GM19397 (cell line): ENCODE measurements around the gene NELFA.

Experiments
- ATAC-seq: cut with Tn5 transposase; IDR thresholded peaks from one replicate; pipeline ENCODE4 v1.9.1; 2021; ENCODE audit warnings: mild to moderate bottlenecking, moderate library complexity; ENCODE audit not compliant: unreplicated experiment

Gene NELFA

DNA sequence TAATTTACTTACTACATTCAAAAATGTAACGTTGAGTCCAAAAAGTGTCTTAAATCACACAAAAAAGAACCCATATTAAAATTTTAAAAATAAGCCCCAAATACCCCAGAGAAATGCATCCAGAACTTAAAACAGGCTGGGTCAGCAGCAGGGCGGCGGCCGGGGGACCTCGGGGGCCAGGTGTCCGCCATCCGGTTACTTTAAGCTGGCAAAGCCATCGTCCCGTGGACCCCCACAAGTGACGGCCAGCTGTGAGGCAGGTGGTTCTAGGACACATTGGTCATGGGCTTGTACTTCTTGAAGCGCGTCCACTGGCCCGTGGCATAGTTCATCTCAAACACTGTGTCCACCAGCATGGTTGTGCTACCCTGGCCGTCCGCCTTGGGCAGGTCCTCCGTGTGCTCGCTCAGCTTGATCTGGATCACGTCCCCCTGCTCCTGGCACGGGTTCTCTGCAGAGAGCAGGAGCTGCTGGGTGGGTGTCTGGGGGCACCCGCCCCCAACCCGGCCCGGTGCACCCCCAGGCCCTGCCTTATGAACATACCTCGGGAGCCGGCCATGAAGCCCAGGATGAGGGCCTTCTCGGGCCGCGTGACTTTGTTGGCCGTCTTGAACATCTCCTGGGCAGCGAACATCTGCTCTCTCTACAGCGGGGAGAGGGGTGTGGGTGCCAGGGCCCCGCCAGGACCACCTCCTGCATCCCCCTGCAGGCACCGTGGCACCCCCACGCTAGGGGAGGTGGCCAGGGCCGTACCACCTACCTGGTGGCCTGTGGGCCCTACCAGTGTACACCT is 25.5 kb downstream of the NELFA start:
- ATAC-seq = no peak

DNA sequence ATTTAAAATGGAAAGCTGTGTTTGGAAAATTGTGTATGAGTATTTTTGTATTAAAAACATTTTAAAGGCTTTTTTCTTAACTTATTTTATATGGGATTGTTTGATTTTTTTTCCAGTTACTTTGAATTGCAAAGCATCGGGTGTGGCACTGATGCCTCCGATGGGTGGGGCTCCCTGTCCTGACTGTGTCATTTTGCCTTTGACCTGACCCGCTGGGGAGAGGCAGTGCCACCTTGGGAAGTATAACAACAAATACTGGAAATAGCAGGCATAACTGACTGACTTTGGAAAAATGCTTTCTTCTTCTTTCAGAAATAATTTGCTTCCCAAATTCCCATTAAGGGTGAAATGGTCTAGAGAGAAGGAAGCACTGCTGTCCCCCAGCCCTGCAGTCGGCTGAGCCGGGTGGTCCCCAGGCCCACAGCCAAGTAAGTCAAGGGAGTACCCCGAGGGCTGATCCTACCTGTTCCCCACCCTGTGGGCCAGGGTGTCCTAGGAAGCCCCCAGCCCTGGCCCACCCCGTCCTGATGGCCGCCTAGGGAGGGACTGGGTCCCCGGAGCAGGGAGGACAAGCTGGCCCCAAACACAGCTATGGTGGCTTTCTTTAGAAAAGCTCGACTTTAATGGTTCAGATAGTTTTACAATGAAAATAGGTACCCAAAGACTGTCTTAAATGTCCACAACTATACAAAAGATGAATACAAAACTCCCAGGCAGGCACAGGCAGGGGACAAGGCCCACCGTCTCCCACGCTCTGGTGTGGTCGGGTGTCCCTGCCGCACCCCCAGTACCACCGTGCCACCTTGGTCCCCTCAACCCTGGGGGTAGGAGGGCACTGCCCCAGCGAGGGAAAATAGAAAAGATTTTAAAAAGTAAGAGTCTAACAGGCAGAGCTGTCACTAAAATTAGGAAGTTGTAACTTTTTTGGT is 26.4 kb downstream of the NELFA start:
- ATAC-seq = no peak

DNA sequence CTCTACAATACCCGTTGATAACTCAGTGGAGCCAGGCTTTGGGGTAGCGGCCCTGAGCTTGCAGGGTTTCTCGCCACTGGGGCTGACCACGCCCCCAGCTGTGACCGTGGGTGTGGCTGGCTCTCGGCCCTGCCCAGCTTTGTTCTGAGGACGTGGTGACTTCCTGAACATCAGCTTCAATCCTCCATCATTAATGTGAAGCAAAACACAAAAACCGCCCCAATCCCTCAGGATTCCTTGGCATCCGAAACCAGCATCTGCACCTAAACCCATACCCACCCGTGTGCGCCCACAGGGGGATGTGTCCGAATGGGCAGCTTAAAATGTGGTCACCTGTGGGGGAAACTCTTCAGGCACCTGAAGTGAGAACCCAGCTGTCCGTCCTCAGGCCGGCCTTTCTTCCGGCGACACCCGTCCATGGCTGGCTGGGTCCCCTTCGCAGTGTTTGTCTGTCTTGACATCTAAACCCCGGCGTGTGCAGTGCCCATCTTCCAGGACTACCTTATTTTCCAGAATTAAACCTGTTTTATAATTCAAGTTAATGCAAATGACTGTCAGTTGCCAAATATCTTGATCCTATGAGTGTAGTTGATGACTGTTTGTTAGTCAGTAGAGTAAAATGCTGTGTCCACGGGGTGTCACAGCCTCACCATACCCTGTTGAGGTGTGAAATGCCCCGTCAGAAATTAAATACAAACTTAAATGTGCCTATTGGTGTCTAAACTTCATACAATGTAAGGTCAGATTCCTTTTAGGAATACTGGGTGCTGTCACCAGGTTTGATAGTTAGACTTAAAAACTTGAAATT is 27.3 kb downstream of the NELFA start:
- no peak for ATAC-seq

DNA sequence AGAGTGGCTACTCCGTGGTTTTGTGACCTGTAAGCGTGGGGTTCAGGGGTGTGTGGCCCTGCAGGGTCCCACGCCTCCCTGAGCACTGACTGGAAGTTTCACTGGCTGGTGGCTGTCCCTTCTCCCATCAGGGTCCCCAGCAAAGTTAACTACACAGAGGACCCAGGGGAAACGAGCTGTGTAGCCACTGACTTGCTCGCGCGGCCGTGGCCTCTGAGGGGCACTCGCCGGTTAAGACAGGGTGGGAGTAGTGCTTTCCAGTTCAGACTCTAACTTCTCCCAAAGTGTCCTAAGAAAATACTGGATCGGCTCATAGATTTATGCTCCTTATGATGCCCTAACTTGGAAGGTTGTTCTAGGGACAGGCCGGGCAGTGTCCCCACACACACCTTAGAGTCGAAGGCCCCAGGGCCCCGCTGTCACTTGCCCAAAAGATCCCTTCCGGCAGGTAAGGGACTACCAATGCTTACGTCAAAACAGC is 28.2 kb downstream of the NELFA start:
- no peak for ATAC-seq

DNA sequence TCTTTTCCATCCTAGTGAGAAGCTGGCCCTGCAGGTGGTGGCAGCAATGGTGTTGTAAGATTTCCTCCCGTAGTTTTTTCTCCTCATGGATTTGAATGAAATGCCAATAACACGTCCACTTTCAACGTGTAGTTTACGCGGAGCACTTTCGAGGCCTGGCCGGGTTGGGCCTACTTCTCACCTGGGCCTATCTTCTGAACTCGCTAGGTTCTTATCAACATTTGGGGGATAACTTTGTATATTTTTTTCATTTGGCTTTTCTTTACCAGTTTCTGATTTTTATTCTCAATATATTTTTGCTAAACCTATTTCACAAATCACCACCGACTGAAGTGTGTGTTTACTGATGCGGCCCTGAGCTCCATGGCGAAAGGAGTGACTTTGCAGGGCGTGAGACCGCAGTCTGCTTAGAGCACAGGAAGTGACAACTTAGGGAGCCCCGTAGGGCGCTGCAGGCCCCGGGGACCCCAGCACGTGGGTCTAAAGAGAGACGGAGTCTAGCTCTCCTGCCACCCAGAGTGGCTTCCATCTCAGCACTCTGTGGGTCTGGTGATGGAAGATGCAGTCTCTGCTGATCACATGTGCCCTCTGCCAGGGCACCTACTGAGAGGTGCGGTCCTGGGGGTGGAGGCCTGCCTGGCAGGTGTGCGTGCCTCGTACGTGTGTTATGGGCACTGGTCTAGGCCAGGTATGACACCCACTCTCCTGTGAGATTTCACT is 29.1 kb downstream of the NELFA start:
- ATAC-seq = no peak

DNA sequence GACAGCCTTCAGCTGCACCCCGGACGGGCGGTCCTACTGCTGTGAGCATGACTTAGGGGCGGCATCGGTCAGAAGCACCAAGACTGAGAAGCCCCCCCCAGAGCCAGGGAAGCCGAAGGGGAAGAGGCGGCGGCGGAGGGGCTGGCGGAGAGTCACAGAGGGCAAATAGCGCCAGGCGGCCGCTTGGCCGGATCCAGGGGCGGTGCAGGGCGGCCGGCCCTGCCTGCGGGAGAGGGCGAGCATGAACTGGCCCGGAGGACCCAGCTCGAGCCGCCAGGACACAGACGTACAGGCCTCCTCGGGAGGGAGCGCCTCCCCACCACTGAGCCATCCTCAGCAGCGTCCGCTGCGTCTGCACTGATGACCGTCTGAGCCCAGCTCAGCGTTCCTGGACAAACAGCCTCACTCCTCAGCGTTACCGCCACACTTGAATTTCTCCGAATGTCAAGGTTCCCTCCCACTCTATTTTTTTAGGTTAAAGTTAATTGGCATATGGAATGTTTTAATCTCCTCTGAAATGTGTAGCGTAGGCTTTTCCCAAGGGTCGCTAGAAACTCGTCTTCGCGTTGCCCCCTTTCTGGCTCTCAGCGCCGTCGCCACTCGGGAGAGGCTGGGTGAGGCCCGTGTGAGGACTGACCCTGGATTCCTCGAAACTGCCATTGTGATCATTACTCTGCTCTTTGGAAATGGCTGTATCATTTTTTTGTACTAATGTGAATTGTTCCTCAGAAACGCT is 29.9 kb downstream of the NELFA start:
- ATAC-seq = no peak

DNA sequence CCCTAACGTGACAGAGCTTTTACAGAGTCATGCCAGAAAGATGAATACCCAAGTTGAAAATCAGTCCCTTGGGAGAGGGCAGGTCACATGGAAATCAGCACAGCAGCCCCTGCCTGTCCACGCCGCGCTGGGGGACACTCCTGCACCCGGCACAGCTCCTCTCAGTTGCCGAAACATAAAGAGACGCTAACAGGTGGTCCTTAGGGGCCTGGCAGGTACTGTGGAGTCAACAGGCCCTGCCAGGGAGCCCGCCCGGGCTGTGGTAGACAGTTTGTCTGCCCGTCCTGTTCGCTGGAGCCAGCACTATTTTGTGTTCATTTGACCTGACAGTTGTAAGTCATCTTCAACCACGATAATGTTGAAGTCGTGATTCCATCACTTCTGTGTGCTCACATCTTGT is 30.5 kb downstream of the NELFA start:
- no peak for ATAC-seq

DNA sequence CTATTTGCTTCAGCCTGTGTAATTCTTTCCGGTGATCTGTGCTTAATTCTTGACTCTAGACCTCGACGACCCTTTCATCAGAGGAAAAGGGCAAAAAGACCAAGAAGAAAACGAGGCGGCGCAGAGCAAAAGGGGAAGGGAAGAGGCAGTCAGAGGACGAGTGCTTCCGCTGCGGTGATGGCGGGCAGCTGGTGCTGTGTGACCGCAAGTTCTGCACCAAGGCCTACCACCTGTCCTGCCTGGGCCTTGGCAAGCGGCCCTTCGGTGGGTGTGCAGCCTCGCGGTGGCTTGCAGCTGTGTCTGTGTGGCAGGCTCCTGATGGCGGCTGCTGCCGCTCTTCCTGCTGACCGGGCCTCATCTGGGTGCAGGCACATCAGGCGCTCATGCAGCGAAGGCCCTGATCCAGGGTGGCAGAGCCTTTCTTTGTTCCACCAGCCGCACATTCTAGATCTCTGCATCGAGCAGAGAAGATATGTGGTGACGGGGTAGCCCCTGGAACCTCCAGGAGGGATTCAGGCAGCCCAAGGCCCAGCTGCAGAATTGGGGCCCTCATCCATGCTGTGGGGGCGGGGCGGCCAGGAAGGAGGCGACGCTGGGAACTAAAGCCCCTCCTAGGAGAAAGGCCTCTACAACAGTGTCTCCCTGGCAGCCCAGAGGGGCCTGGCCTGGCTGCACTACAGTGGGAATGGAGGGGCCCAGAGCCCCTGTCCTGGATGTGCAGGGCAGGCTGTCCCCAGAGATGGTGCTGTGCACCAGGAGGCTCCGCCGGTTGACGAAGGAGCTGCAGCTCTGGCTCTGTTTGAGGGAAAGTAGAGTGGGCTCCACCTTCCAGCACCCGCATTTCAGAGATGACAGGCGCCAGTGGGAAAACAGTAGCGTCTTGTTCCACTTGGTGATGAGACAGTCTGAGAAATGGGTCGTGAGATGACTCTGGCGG is 32.1 kb downstream of the NELFA start:
- no peak for ATAC-seq

DNA sequence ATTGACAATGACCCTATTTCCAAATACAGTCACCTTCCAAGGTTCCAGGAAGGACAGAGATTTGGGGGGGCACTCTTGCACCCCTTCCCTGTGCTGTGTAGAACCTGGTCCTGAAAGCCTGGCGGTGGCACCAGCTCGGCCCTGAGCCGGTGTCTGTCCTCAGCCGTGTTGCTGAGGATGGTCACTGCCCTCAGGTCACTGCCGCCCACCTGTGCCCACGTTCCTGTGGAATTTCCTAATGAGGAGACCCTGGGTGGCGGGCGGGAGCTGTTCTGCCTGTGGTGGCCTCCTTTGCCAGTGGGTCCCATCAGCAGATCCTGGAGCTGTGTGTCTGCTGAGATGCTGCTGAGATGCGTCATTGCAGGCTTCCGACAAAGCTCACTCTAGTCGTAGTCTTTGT is 32.9 kb downstream of the NELFA start:
- no peak for ATAC-seq

DNA sequence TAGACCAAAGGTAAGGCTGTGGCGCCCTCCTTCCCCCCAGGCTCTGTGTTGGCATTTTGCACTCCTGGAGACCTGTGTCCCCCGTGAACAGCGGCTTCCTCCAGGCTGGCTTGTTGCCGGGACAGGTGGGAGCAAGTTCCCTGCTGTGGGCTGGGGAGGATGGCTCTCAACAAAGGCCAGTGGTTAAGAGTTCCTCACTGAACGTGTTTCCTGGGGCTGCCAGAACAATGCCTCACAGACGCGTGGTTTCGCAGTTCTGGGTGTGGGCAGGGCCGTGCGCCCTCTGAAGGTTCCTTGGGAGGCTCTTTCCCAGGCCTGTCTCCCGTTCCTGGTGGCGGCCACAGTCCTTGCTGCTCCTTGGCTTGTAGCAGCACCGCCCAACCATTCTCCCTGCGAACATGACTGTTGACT is 33.4 kb downstream of the NELFA start:
- no peak for ATAC-seq

DNA sequence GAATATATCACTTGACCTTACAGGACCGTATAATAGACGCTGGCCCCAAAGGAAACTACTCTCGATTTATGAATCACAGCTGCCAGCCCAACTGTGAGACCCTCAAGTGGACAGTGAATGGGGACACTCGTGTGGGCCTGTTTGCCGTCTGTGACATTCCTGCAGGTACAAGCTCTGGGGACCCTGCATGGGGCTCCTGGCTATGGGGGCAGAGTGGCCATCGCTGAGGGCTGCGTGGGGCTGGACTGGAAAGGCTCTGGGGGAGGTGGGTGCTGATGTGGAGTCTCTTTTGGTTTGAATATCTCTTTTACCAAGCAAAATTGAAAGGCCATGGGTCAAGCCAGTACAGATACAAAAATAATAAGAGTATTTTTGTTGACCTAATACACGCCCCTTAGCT is 33.9 kb downstream of the NELFA start:
- ATAC-seq = no peak

DNA sequence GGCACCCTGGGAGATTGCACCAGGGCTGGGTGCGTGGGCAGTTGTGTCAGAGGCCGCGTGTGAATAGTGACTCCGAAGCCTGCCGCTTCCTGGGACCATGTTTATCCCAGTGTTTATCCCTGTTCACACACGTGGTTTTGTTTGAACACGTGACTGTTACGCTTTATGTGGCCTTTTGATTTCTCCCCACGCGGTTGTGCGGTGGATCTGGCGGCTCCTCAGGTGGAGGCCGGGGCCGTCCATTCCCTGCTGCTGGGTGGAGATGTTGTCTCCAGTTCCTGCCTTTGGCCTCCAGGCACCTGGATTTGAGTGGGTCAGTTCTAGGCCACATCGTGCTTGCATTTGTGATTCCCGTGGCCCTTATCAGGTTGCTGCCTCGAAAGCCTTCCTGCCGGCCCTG is 35.1 kb downstream of the NELFA start:
- no peak for ATAC-seq

DNA sequence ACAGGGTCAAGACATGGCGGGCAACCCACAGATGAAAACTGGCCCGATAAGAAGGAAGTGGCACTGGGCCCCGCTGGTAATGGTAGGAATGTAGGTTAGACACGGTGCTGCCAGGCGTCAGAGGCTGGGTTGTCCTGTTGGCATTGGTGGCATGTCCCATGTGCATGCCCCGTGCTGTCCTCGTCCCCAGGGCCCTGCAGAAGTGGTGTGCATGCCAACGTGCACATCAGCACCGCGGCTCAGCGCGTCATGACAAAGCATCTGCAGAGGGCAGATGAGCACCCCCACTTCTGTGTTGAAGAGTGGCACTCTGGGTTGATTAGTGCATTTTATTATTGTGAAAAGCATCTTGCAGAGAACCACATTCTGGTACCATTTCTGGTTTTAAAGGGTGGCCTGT is 35.6 kb downstream of the NELFA start:
- no peak for ATAC-seq

DNA sequence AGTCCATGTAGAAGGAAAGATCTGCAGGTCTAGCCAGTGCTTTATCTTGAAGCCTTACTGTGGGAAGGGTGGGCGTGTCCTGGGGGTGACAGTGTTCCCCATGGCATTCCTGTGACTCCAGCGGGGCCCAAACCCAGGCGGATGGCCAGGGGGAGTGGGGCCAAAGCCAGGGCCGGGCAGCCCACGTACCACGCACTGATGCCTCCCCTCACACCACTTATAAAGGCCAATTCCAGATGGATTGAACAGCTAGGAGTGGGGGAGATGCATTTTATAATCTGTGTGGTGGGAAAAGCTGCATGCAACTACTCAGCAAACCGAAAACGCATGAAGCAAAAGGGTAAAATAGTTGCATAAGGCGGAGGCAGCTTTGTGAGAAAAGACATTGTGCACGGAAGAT is 36.4 kb downstream of the NELFA start:
- ATAC-seq = no peak

DNA sequence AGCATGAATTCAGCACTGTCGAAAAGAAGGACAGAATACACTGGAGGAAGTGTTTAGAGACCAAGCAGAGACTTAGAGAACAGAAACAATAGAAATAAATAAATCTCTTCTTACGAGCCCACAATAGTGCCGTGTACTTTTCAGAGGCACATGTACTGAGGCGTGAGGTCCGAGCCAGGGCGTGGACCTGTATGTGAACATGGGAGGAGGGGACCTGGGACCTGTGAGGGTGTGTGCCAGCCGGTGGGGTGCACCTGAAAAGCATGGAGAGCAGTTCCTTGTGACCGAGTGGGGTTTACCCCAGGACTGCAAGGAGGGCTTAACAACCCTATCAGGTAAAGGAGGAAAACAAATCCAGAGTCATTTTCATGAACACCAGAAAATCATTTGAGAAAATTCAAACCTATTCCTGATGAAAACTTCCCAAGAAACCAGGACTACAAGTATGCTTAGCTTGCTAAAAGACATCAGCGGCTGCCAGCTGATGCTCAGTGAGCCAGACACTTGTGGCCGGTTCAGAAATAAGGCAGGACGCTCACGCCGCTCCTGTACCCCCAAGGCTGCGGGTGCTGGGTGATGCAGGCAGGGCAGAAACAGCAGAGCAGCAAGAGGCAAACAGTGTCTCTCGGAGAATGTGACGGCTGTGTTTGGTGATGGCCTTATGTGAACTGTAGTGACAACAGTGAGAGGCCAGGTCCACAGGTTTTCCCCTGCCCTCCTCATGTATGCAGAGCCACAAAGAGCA is 37.1 kb downstream of the NELFA start:
- no peak for ATAC-seq

DNA sequence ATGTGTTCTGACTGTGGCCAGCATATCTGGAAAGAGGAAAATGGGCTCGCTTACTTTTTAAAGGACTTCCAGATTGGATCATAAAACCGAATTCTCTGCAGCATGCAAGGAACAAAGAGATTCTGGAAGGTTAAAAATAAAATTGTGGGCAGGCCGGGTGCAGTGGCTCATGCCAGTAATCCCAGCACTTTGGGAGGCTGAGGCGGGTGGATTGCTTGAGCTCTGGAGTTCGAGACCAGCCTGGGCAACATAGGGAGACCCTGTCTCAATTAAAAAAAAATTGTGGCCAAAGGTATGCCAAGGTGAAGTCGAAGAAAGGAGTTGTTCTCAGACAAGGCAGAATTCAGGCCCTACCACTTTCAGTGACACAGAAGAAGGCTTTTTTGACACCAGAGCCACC is 37.8 kb downstream of the NELFA start:
- no peak for ATAC-seq

DNA sequence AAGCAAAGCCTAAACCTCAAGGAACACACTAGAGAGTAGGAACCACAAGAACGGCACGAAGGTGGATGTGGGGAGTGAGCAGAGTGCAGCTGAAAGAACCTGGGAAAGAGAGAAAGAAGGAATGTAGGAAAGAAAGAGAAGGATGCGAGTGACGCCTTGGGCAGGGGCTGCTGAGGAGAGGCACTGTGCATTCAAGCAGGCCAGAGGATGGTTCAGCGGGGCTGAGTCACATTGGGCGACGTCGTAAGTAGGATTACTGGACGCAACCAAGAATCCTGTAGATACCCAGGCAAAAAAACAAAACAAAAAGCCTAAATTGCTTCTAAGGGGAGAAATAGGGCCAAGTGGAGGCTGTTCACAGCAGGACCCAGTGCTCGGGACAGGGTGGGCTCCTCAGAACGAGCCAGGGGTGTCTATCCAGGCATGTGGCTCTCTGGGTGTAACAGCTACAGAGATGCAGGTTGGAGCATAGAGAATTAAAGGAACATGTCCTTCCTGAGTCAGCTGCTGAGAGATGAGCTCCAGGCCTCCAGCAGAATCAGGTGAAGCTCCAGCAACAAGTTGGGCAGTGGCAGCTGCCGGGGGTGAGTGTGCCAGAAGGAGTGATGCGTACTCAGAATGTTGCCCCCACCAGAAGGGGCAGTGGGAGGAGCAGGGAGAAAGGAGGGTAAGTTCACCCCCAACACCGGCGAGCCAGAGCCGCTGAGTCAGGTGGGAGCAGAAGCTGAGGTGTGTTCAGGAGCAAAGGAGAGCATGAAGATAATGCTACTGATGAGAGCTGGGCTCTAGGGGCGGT is 38.6 kb downstream of the NELFA start:
- no peak for ATAC-seq
